Activated CD8-positive, alpha-beta memory T cell treated with anti-CD3 and anti-CD28 coated beads, Interleukin-2, amount 50 U/mL, for 48 hours (primary cell): ENCODE results near the gene GNG12.
A peak's percentile ranks its signal among the peaks of the same experiment; 100 is the strongest.
"Not testable (repeated sequence)": the region's sequence is repeated elsewhere in the genome, so short reads cannot be mapped to it uniquely, and the experiment has no call there.

Source experiments
- DNase-seq: peaks from one replicate; pipeline ENCODE4 v3.0.0-alpha.2; 2020

GNG12 gene

GRCh38 chr1:67749263-67749843 is 83.9 kb downstream of the GNG12 start:
- DNase-seq: no peak

DNA sequence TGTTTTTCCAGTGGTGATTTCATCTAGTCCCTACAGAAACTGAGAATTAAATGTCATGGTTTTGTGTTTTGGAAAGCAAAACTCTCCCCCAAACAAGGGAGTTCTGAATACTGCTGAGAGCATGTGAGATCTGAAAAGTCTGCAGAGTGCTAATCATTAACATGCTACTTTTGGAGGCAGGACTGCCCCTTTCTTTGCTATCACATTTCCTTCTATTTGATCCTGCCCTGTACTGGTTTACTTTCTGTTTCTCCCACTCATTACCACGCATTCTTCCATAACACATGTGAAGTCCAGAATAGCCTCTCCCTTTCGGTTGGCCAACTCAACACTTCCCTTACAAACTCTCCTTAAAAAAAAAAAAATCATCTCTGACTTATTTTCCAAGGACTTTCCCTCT is 84.6 kb downstream of the GNG12 start:
- DNase-seq: no peak

DNA sequence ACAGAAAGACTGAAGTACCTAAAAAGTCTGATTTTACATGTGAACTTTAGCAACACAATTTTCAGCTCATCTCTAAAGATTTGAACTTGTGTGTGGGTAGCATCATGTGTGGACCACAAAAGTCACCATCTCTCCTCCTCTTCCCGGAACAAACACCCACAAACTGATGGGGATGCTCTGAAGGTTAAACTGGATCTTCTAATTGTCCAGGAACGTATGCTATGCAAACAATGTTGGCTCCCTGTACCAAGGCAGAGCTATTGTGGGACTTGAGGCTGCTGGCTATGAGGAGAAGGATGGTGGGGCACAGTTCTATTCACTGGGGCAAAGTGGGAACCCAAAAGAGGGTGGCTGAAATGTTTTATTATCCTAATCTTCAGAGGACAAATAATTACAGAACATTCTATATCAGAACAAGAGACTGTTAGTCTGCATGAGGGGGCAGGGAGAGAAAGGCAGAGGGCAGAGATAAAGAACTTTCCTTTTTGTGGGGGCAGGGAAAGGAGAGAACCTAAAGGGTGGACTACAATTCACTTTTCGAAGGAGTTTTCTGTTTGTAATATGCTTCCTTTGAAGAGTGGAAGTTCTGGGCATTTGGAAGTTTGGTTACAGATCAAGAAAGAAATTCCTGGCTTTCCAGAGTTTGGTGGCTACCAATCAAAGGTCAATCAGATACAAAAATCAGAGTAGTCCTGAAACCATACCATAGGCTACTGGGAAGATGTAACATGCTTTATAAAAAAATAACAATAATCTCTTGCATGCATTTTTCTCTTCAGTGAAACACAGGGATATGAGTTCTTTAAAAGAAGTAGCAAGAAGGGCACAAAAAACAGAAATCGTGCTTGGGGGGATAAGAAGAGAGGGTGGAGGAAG is 85.4 kb downstream of the GNG12 start:
- DNase-seq: no peak

DNA sequence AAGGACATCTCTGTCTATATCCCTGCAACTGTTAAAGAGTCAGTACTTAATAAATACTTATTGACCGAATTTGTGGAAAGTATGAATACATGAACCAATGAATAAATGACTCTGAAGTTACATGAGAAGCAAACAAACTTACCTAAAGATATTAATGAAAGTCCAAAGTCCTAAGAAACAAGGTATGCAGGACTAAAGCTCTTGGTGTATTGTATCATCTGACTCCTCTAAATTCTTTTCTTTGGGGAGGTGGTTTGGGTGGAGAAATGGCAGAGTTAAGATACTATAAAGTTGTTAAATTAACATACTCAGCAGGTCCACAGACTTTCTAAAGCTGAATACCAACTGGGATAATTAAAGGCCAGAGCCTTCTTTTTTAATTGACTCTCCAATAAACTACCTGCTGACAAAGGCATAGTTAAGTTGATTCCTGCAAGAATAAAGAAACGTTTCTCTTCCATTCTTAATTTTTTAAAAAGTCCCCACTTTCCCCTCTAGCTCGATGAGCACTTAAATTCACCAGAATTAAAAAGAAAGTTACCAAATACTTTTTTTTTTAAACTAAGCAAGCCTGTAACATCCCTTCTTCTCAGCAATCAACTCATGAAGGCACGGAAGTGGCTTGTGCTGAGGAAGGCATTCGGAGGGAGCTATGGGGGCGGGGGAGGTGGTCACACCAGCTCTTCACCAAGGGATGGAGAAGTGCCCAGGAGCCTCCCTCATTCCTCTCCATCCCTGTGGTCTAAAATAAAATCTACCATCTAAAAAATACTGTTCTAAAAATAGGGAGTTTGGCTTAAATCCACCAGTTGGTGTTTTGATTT is 87.2 kb downstream of the GNG12 start:
- no peak for DNase-seq

GRCh38 chr1:67743072-67743725 is 90.1 kb downstream of the GNG12 start:
- DNase-seq: no peak

DNA sequence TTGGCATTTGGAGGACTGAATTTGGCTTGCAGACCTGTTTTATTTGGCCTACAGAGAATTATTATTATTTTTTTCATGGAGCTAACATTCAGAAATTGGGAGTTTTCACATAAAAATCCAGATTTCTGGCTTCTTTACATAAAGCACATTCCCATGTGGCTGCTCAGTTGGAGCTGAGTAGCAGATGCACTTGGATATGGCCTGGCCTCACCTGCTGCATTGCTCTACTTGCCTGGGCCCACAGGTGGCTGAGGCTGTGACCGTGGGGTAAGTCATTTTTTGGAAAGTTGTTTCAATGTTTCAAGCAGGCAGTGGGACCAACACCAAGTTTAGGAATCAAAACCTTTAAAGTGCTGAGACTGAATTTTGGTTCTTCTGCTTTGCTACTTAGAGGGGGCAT is 91.5 kb downstream of the GNG12 start:
- no peak for DNase-seq

GRCh38 chr1:67741121-67741520 is 92.1 kb downstream of the GNG12 start:
- no peak for DNase-seq

DNA sequence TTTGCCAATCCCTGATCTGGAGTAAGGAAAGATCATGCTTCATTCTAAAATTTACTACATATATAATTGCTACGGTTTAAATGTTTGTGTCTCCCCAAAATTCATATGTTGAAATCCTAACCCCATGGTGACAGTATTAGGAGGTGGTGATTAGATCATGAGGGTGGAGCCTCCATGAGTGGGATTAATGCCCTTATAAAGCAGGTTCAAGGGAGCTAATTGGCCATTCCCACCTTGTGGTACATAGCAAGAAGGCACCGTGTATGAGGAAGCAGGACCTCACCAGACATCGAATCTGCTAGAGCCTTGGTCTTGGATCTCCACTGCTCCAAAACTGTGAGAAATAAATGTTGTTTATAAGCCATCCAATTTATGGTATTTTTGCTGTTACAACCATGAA is 92.7 kb downstream of the GNG12 start:
- no peak for DNase-seq

- DNase-seq: no peak
Measured at GRCh38 chr1:67739361-67739760, 93.9 kb downstream of the GNG12 start.

- DNase-seq: no peak
Measured at GRCh38 chr1:67738401-67738800, 94.9 kb downstream of the GNG12 start.

DNA sequence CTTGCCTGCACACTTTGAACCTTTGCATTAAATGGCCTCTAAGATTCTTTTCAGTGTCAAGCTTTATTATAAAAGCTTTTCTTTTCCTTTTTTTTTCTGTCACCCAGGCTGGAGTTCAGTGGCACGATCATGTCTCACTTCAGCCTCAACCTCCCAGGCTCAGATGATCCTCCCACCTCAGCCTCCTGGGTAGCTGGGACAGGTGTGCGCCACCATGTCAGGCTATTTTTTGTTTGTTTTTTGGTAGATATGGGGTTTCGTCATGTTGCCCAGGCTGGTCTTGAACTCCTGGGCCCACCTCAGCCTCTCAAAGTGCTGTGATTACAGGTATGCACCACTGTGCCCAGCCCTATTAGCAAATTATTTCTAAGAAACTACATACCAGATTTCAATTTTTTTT is 95.4 kb downstream of the GNG12 start:
- DNase-seq: no peak

GRCh38 chr1:67736750-67737149 is 96.5 kb downstream of the GNG12 start:
- no peak for DNase-seq

GRCh38 chr1:67735806-67736627 is 97.2 kb downstream of the GNG12 start:
- DNase-seq: peak; percentile 59

- no peak for DNase-seq
Measured at GRCh38 chr1:67735206-67735605, 98.1 kb downstream of the GNG12 start.

DNA sequence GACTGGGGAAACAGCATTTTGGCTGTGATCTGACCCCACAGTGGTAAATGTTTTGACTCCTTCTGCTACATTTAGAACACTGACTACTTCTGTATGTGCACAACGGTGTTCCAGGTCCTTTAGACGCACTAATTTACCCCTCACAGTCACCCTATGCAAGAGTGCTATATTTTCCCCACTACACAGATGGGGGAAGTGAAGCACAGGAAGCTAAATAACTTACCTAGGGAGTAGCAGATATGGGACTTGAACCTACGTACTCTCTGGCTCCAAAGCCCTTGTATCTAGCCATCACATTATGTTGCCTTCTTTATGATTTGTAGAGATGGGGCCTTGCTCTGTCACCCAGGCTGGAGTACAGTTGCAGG is 99.0 kb downstream of the GNG12 start:
- DNase-seq: no peak

DNA sequence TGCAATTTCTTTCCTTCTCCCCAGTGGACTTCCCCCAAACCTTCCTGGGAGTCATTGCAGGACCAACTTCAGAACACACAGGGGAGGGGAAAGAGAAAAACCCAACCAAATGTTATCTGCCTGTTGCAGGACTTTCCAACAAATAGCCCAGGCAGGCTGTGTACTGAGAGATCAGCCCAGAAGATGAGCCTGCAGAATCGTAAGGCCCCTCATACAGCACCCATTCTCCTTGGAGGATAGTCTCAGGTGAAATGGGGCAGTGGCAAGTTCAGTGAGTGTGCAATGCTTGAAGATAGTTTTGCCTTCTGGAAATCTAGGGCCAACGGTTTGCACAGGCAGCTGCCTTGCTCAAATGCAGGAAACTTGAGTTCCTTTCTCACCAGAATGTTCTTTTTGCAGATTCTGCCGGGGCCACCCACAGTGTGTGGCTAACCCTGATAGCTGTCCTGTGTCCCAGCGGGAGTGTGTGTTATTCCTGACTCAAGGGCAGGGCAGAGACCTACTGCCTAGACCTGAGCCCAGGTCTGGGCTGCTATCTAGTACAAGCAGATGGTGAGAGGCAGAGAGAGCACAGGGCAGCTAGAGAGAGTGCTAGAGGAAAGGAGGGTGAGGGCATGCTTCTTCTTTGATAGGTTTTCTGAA is 99.5 kb downstream of the GNG12 start:
- DNase-seq: no peak

GRCh38 chr1:67732750-67733151 is 100.5 kb downstream of the GNG12 start:
- no peak for DNase-seq

- DNase-seq: no peak
Measured at GRCh38 chr1:67731322-67731721, 101.9 kb downstream of the GNG12 start.

DNA sequence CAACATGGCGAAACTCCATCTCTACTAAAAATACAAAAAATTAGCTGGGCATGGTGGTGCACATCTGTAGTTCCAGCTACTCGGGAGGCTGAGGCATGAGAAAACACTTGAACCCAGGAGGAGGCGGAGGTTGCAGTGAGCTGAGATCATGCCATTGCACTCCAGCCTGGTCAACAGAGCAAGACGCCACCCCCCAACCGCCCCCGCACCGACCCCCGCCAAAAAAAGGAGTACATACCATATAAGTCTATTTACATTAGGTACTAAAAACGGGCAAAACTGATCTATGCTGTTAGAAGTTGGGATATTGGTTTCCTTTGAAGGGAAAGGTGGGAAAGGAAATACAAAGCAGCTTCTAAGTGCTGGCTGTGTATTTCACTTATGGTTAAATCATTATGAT is 103.0 kb downstream of the GNG12 start:
- not testable (repeated sequence) for DNase-seq

GRCh38 chr1:67729872-67730271 is 103.4 kb downstream of the GNG12 start:
- no peak for DNase-seq

GRCh38 chr1:67726224-67726623 is 107.0 kb downstream of the GNG12 start:
- DNase-seq: no peak
